Activated T-cell treated with anti-CD3 and anti-CD28 coated beads for 1 hour (primary cell): ENCODE results near the gene ZNF738.
A peak's percentile ranks its signal among the peaks of the same experiment; 100 is the strongest.
"Not testable (repeated sequence)": the region's sequence is repeated elsewhere in the genome, so short reads cannot be mapped to it uniquely, and the experiment has no call there.

ENCODE experiments used
- DNase-seq: peaks from one replicate; pipeline ENCODE4 v3.0.0-alpha.2; 2020; ENCODE audit warnings: low read depth

ZNF738 gene

DNA sequence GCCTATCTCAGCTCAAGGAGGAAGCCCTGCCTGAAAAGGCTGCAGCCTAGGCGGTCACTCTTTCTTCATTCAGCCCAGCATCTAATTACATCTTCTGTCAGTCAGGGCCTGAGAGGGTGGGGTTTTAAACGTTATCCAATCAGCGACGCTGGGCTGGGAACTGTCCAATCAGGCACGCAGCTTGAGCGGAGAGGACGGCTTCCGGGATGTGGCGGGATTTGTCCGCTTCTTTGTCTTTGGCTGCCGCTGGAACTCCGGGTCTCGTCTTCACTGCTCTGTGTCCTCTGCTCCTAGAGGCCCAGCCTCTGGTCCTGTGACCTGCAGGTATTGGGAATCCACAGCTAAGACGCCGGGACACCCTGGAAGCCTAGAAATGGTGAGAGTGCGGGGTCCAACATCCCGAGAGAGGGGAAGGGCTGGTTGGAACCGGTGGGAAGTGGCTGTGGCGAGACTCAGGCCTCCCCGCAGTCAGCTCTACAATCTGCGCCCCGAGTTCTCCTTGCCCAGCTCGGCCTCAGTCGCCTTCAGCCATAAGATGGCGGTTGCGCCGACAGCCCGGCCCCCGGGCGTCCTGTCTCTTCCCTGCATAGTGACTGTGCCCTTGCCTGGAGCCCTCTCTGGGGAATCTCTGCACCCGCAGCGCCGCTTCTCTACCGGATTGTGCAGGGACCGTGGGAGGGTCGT is at the start of gene ZNF738:
Gene ZNF738, plus strand, starts transcription at position 233 of the 684 bp plus-strand sequence. Its CDS starts 141 bp downstream, at position 374.
- DNase-seq: peak; percentile 67

DNA sequence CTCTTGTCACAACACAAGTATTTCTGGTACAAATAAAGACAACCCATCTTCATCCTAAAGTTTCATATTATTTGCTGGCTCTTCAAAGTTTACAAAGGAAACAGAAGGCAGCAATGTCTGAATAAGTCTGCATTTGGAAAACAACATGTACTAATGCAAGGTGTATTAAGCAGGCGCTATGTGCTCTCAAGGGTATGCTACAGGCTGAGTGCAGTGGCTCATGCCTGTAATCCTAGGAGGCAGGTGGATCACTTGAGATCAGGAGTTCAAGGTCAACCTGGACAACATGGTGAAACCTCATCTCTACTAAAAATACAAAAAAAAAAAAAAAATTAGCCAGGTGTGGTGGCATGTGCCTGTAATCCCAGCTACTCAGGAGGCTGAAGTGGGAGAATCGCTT is 46.0 kb upstream of the ZNF738 start:
- DNase-seq: not testable (repeated sequence)

DNA sequence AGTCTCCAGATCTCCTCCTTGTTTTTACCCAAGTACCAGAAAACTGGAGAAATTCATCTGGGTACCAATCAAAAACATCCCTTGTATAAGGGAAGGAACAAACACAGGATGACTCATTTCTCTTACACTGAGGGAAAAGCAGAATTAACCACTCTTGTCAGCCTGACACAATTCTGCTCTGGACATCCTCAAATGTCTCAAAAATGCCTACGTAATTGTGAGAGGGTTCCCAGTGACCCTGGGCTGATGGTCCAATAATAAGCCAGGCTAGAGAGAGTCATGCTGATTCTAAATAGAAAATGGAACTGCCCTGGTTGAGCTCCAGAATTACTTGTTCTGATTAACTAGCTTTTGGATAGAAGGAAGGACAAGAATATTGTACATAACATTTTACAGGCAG is 44.1 kb upstream of the ZNF738 start:
- no peak for DNase-seq

DNA sequence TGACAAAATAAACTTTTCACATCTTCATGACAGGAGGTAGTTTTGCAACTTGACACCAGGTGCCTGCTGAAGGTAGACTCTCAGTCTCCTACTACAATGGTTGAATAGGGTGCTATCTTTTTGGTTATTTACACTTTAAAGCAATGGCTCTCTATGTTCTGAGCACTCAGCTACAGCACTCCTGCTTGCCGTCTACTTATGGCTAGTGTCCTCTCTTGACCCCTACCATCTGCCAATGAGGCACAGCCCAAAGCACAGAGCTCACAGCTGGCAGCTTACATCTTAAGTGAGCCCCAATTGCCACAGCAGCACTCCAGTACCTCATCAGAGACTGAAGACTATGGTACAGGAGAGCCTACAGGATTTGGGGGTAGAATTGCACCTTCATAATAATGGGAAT is 41.0 kb upstream of the ZNF738 start:
- DNase-seq: no peak

DNA sequence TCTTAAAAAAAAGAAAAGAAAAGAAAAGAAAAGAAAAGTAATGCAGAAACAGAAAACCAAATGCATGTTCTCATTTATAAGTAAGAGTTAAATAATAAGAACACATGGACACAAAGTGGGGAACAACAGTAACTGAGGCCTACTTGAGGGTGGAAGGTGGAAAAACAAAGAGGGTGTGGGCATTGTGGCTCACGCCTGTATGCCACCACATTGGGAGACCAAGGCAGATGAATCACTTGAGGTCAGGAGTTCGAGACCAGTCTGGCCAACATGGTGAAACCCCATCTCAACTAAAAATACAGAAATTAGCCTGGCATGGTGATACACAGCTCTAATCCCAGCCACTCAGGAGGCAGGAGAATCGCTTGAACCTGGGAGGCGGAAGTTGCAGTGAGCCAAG is 37.7 kb upstream of the ZNF738 start:
- no peak for DNase-seq

DNA sequence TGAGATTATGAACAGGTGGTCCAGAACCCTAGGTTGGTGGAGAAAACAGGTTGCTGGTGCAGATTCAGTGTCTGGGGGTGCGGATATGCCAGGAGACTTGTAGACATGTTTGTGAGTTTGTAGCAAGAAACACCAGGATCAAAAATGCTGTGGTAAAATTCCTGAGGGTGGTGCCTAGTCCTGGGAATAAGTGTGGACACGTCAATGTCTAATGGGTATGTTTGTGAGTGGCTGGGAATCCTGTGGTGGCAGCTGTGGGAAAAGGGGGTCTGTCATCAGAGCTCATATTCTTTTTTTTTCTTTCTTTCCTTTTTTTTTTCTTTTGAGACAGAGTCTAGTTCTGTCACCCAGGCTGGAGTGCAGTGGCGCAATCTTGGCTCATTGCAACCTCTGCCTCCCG is 36.8 kb upstream of the ZNF738 start:
- DNase-seq: no peak

DNA sequence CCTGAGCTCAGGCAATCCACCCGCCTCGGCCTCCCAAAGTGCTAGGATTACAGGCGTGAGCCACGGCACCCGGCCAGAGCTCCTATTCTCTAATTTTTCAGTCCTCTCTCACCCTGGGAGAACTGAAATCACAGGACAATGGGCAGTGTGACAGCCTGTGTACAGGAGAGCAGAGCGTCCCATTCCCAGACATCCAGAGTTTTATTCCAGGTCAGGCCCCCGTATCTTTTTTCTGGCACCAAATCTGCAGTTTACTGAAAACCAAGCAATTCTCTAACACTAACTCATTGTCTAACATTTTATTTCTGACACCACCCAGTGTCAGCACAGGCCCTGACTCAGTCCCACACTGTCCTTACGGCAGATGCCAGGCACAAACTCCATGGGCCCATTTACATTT is 36.3 kb upstream of the ZNF738 start:
- DNase-seq: no peak

DNA sequence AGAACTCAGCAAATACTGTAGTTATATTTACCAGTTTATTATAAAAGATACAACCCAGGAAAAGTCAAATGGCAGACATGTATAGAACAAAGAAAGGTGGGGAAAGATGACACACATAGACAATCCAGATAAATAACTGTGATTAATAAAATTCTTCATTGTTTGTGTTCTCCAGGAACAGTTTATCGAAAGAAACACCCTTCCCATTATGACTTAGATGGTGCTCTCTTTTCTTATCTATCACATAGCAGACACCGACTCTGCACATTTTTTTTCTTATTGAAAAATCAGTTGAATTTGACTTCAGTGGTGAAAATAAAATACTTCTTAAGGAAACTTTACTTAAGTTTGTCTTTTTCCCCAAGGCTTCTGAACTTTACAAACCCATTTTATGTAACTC is 35.8 kb upstream of the ZNF738 start:
- DNase-seq: no peak

DNA sequence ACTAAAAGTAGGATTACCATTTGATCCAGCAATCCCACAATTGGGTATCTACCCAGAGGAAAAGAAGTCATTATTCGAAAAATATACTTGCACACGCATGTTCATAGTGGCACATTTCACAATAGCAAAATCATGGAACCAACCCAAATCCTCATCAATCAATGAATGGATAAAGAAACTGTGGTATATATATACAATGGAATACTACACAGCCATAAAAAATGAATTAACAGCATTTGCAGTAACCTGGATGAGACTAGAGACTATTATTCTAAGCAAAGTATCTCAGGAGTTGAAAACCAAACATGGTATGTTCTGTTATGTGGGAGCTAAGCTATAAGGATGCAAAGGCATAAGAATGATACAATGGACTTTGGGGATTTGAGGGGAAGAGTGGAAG is 32.6 kb upstream of the ZNF738 start:
- DNase-seq: no peak

DNA sequence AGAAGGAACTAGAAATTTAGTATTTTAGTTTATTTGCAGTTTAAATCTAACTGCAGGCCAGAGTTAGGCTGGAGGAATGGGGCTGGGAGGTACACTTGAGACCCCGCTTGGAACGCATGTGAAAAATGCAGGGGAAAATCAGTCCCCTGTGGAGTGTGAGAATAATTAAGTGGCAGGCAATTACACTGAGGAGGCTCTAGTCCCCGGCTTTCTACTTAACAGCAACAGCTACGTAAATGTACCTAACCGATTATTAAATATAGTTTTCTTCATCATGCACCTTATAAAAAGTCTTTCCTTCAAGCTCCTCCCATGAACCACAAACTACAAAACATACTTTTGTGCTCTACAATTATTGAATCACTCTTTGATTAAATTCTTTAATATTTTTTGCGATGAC is 30.4 kb upstream of the ZNF738 start:
- DNase-seq: no peak

DNA sequence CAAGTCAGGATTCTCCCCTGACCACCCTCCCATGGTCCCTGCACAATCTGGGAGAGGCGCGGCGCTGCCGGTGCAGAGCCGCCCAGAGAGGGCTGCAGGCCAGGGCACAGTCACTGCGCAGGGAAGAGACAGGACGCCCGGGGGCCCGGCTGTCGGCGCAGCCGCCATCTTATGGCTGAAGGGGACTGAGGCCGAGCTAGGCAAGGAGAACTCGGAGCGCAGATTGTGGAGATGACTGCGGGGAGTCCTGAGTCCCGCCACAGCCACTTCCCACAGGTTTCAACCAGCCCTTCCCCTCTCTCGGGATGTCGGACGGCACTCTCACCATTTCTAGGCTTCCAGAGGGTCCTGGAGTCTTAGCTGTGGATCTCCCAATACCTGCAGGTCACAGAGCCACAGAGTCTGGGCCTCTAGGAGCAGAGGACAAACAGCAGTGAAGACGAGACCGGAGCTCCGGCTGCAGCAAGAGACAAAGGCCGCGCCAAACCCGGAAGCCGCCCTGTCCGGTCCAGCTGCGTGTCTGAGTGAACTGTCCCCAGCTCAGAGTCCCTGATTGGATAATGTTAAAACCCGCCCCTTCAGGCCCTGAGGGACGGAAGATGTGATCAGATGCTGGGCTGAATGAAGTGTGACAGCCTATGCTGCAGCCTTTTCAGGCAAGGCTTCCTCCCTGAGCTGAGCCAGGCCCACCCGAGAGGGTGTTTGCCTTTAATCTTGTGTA is 29.8 kb upstream of the ZNF738 start, which contains the start of gene ZNF708:
Gene ZNF708, minus strand, starts transcription at position 526 of the 721 bp plus-strand sequence. Its CDS starts 198 bp downstream, at position 328.
- DNase-seq: peak; percentile 62

DNA sequence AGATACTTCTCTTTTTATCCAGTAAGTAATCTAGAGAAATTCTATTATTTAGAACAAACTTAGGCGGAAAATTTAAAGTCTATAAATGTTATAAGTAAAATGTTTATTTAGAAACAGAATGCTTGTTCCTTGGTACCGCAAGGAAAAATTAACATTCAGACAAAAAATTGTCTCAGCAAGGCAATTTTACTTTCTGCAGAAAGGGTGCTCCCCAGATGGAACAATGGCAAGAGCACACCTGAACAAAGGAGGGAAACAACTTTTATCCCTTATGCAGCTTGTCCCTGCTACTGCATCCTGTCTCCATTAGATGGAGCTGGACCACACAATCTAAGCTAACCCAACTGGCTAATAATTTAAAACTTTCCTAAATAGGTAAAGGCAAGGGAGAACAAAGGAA is 23.1 kb upstream of the ZNF738 start:
- no peak for DNase-seq

DNA sequence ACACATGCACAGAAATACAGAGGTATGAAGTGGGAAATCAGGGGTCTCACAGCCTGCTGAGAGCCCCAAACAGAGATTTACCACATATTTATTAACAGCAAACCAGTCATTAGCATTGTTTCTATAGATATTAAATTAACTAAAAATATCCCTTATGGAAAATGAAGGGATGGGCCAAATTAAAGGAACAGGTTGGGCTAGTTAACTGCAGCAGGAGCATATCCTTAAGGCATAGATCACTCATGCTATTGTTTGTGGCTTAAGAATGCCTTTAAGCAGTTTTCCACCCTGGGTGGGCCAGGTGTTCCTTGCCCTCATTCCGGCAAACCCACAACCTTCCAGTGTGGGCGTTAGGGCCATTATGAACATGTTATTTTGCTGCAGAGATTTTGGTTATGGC is 14.0 kb upstream of the ZNF738 start:
- not testable (repeated sequence) for DNase-seq

DNA sequence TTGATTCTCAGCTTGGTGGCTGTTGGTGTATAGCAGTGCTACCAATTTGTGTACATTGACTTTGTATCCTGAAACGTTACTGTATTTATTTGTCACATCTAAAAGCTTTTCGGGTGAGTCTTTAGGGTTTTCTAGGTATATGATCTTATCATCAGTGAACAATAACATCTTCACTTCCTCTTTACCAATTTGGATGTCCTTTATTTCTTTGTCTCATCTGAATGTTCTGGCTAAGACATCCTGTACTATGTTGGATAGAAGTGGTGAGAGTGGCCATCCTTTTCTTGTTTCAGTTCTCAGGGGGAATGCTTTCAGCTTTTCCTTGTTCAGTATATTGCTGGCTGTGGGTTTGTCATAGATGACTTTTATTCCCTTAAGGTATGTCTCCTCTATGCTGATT is 6.0 kb upstream of the ZNF738 start:
- DNase-seq: no peak

DNA sequence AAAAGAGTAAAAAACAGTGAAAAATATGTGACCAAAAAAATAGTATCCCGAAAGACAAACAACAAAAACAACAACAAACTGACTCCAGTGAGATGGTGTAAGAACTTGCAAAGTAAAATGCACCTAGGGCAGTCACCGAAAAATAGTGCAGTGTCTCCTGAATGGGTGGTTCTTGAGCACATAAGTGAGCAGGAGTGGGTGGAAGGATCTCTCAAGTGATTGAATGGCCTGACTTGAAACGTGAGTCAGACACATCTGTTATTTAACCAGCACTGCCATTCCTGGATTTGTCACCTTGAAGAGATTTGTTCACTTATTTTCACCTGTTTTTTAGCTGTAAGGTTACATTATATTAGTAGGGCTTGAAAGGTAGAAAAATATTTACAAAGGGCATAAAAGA is 3.5 kb downstream of the ZNF738 start:
- no peak for DNase-seq

DNA sequence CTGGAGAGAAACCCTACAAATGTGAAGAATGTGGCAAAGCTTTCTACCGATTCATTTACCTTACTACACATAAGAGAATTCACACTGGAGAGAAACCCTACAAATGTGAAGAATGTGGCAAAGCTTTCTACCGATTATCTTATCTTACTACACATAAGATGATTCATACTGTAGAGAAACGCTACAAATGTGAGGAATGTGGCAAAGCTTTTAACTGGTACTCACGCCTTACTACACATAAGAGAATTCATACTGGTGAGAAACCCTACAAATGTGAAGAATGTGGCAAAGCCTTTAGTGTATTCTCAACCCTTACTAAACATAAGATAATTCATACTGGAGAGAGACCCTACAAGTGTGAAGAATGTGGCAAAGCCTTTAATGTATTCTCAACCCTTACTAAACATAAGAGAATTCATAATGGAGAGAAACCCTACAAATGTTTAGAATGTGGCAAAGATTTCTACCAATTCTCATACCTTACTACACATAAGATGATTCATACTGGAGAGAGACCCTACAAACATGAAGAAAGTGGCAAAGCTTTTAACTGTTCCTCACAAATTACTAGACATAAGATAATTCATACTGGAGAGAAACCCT is 25.3 kb downstream of the ZNF738 start:
- DNase-seq: no peak

DNA sequence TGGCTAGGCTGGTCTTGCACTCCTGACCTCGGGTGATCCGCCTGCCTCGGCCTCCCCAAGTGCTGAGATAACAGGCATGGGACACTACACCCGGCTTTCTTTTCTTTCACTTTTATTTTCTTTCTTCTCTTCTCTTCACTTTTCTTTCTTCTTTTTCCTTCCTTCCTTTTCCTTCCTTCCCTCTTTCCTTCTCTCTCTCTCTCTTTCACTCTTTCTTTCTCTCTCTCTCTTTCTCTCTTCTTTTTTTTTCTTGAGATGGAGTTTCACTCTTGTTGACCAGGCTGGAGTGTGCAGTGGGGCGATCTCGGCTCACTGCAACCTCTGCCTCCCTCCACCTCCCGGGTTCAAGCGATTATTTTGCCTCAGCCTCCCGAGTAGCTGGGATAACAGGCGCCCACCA is 37.3 kb downstream of the ZNF738 start:
- no peak for DNase-seq

DNA sequence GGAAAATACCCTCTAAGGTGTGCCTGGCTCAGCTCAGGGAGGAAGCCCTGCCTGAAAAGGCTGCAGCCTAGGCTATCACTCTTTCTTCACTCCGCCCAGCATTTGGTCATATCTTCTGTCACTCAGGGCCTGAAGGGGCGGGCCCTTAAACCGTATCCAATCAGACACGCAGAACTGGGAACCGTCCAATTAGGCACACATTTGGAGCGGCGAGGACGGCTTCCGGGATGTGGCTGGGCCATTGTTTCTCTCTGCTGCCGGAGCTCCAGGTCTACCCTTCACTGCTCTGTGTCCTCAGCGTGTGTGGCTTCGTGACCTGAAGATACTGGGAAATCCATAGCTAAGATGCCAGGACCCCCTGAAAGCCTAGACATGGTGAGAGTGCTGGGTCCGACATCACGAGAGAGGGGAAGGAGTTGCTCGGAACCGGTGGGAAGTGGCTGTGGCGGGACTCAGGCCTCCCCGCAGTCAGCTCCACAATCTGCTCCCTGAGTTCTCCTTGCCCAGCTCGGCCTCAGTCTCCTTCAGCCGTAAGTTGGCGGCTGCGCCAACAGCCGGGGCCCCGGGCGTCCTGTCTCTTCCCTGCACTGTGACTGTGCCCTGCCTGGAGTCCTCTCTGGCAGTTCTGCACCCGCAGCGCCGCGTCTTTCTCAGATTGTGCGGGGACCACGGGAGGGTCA is 38.2 kb downstream of the ZNF738 start, which contains the start of gene ZNF493:
Gene ZNF493, plus strand, starts transcription at position 241 of the 680 bp plus-strand sequence. Its CDS starts 105 bp downstream, at position 346.
- peak; percentile 84 for DNase-seq

DNA sequence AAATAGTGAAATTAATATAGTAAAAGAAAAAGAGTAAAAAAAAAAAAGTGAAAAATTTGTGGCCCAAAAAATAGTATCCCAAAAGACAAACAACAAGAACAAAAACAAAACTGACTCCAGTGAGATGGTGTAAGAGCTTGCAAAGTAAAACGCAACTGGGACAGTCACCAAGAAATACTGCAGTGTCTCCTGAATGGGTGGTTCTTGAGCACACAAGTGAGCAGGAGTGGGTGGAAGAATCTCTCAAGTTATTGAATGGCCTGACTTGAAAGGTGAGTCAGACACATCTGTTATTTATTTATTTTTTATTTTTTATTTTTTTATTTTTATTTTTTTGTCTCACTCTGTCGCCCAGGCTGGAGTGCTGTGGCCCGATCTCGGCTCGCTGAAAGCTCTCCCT is 40.1 kb downstream of the ZNF738 start:
- no peak for DNase-seq

DNA sequence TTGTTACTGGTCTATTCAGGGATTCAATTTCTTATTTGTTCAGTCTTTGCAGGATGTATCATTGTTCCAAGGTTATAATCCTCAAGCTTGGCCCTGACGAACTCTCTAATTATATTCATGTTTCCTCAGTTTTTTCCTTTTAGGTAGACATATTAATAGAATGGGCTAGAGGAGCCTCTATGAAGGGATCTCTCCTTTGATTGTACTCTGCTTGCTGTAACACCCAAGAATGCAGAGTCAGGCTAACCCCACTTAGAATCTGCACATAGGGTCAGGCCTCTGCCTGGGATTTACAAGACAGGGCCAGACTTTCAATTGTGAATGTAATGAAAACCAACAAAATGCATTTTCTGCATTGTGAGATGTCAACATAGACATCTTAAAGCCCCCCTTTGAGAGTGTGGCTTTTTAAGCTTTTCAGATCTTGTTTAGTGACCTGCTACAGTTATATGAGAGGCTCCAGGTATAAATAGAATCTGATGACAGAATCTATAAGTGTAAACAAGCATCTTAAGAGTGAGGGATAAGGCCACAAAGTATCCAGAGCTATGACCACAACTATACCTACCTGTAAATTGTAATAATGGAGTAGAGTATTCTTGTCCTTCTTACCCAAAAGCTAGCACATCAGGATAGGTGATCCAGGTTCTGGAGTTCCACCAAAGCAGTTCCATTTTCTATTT is 43.6 kb downstream of the ZNF738 start:
- no peak for DNase-seq

DNA sequence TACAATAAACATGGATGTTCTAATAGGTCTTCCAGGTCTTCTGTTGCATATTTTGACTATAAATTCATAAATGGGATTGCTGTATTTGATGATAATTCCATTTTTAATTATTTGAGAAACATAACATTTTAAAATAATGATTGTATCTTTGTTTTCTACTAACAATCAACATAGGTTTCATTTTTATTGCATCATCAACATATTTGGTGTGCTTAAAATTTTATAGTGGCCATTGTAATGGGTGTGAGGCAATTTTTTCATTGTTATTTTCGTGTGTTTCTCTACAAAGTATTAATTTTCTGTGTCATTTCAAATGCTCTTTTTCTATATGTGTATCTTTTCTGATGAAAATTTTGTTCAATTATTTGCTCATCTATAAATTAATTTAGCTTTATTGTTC is 51.4 kb downstream of the ZNF738 start:
- DNase-seq: no peak

DNA sequence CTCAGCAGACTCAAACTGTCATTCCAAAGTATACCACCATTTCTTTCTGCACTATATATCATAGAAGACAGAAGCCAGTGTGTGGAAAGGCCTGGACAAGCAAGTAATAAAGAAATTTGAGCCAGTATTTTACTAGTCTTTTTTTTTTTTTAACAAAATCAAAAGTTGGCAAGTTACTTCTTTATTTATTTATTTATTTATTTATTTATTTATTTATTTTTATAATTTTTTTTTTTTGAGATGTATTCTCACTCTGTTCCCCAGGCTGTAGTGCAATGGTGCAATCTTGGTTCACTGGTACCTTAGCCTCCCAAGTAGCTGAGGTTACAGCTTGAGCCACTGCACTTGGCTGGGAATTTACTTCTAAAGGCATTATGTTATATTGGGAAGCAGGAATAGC is 63.4 kb downstream of the ZNF738 start:
- DNase-seq: no peak
